NB4 (cell line): Measurements from ENCODE around the gene TUBA3D.
"Not testable (repeated sequence)": the region's sequence is repeated elsewhere in the genome, so short reads cannot be mapped to it uniquely, and the experiment has no call there.

Experiments
- CTCF ChIP-seq: IDR thresholded peaks from one replicate; pipeline ENCODE4 v1.5.1; 2012; ENCODE audit warnings: low read depth, low read length
- MAX ChIP-seq: IDR thresholded peaks from 2 replicates; pipeline ENCODE4 v1.6.1; 2011; ENCODE audit warnings: low read depth, low read length
- MYC ChIP-seq: IDR thresholded peaks from 2 replicates; pipeline ENCODE4 v1.6.1; 2011; ENCODE audit warnings: low read depth, low read length
- POLR2A ChIP-seq: IDR thresholded peaks from 2 replicates; pipeline ENCODE4 v1.6.1; 2011; ENCODE audit warnings: mild to moderate bottlenecking; ENCODE audit not compliant: insufficient read length; ENCODE audit errors: extremely low read depth

GRCh38 chr2:131477227-131477626 is 1.3 kb downstream of the TUBA3D start:
- not testable (repeated sequence) for TF ChIP-seq CTCF, POLR2A, MYC, MAX
